Common myeloid progenitor, CD34-positive (primary cell): ENCODE data around the gene TLCD3B.

Experiments
- CTCF ChIA-PET: fragments of 350-600 bp; sonication (Branson Sonifier 250); formaldehyde crosslinking; loops from one replicate; lab custom pipeline; 2021; ENCODE audit warnings: antibody characterized with exemption; lab: Charles Lee
- POLR2A ChIA-PET: fragments of 350-600 bp; sonication (Branson Sonifier 250); formaldehyde crosslinking; loops from one replicate; lab custom pipeline; 2021; ENCODE audit warnings: antibody characterized with exemption; lab: Charles Lee
- DNase-seq, 3 donors: peaks; one replicate each; pipeline versions ENCODE4 v3.0.0 to v3.0.0-alpha.2; 2013
- H3K27ac ChIP-seq, 2 experiments: 1 replicate in 1 of 2; 2 replicates in 1 of 2; pipeline ENCODE4 v1.7.0; 2013; ENCODE audit warnings: inconsistent platforms in 2 of 2, low read length in 2 of 2, mild to moderate bottlenecking in 2 of 2, low read depth in 1 of 2, moderate library complexity in 1 of 2; ENCODE audit not compliant: severe bottlenecking in 2 of 2, insufficient read depth in 1 of 2, poor library complexity in 1 of 2
- H3K27me3 ChIP-seq, 5 experiments: replicated peaks in 2 of 5; 1 replicate in 3 of 5; 2 replicates in 2 of 5; pipeline versions ENCODE4 v1.6.1 to v1.7.0; 2013; ENCODE audit warnings: low read length in 4 of 5, mild to moderate bottlenecking in 2 of 5, moderate library complexity in 2 of 5, inconsistent platforms in 1 of 5; ENCODE audit not compliant: insufficient read depth in 5 of 5, control insufficient read depth in 4 of 5
- H3K36me3 ChIP-seq, 4 experiments: 1 replicate in 2 of 4; 2 replicates in 2 of 4; pipeline versions ENCODE4 v1.6.1 to v1.7.0; 2013; ENCODE audit warnings: low read length in 3 of 4, control low read depth in 1 of 4, mild to moderate bottlenecking in 1 of 4; ENCODE audit not compliant: control insufficient read depth in 4 of 4, insufficient read depth in 4 of 4
- H3K4me1 ChIP-seq, 4 experiments: 1 replicate in 3 of 4; 2 replicates in 1 of 4; pipeline versions ENCODE4 v1.6.1 to v1.7.1; 2013; ENCODE audit warnings: low read length in 3 of 4, mild to moderate bottlenecking in 3 of 4, control low read depth in 1 of 4, inconsistent platforms in 1 of 4, moderate library complexity in 1 of 4; ENCODE audit not compliant: control insufficient read depth in 4 of 4, insufficient read depth in 4 of 4; ENCODE audit errors: control extremely low read depth in 1 of 4
- H3K4me3 ChIP-seq, 7 experiments: 1 replicate in 4 of 7; 2 replicates in 3 of 7; pipeline versions ENCODE4 v1.5.1 to v1.7.0; 2013; ENCODE audit warnings: mild to moderate bottlenecking in 7 of 7, low read length in 6 of 7, moderate library complexity in 6 of 7, inconsistent platforms in 2 of 7, low read depth in 2 of 7, control low read depth in 1 of 7; ENCODE audit not compliant: insufficient read depth in 4 of 7, control insufficient read depth in 1 of 7; ENCODE audit errors: extremely low read depth in 1 of 7
- H3K9me3 ChIP-seq, 5 experiments: 1 replicate in 4 of 5; 2 replicates in 1 of 5; pipeline versions ENCODE4 v1.6.1 to v1.7.1; 2013; ENCODE audit warnings: low read length in 4 of 5, mild to moderate bottlenecking in 2 of 5, inconsistent platforms in 1 of 5, low read depth in 1 of 5, moderate library complexity in 1 of 5; ENCODE audit not compliant: control insufficient read depth in 4 of 5, insufficient read depth in 2 of 5; ENCODE audit errors: control extremely low read depth in 1 of 5
- WGBS: methylation state at CpG from one replicate; pipeline ENCODE4 v1.1.5; 2013; ENCODE audit not compliant: insufficient coverage; 5-methylcytosine and 5-hydroxymethylcytosine counted together

TLCD3B gene

DNA sequence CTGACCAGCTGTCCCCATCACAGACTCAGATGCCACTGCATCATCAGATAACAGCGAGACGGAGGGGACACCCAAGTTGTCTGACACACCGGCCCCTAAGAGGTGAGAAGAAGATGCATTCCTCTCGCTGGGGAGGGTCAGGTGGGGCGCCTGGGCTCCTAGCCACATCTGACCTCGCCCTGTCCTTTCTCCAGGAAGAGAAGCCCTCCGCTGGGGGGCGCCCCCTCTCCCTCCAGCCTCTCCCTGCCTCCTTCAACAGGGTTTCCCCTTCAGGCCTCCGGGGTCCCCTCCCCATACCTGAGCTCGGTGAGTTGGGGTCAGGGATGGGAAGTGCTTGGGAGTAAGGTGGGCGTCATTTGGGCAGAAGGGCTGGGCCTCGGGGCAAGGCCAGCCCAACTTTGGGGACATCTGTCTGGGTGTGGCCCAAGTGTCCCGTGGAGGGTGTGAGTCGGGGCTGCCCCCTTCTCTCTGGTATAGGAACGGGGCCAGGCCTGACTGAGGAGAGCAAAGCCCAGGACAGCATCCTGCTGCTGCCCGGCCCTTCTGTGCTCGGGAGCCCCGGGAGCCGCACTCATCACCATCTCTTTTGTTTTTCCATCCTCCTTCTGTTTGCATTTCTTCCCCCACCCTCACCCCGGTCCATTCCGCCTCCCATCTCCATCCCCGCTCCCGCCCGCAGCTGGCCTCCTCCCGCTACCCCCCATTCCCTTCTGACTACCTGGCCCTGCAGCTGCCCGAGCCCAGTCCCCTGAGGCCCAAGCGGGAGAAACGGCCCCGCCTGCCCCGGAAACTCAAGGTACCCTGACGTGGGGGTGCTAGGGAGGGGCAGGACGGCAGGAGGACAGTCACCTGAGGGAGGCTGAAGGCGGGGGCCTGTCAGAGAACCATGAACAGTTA lies 30.1 kb downstream of the TLCD3B start:
- ChIA-PET POLR2A (no interaction called here), CTCF (interaction anchor here (0.5 to 1.1 kb wide), 3 partner anchors 10 to 775 kb away, joined by 3 to 4 read pairs (median 3); no protein-coding TSS in a partner anchor)
- Histone ChIP-seq H3K4me3 (no peak overlapping the region), H3K9me3 (no peaks in the 10 kb centered on the region), H3K27me3 (no peaks in the 10 kb centered on the region), H3K4me1 (peaks cover 2 to 26% (median 24%) of the 10 kb centered on the region in 4 experiments), H3K36me3 (peaks cover 0 to 46% (median 30%) of the 10 kb centered on the region in 4 experiments), H3K27ac (no peak overlapping the region)
- WGBS = 99% methylated on average over 25 of the region's 33 CpGs
- DNase-seq = no peak

DNA sequence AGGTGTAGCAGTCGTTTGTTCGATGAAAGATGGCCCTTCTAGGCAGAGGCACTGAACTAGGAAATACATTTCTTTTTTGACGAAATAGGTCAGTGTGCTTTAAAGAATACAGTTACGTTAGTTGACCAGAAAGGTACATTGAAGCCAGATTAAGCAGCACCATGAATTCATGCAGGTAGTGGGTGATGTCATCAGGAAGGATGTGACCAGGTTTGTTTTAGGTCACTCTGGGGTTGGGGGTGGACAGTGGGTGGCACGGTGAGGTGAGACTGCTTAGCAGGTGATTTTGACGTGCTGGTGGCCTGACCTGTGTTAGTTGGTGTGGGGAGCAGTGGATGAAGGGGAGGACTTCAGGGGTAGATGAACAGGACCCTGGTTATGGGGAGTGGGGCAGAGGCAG lies 31.5 kb downstream of the TLCD3B start:
- peaks cover 2 to 30% (median 23%) of the 10 kb centered on the region in 4 experiments for H3K4me1 ChIP-seq
- H3K4me3 ChIP-seq = no peak overlapping the region
- ChIA-PET CTCF (interaction anchor here (0.6 kb wide), 1 partner anchor 12 kb away, joined by 3 read pairs; no protein-coding TSS in a partner anchor), POLR2A (no interaction called here)
- no peak for DNase-seq
- no peaks in the 10 kb centered on the region for H3K9me3 ChIP-seq
- WGBS = 96% methylated on average over 6 of the region's 6 CpGs
- no peak overlapping the region for H3K27ac ChIP-seq
- no peaks in the 10 kb centered on the region for H3K27me3 ChIP-seq
- peaks cover 0 to 41% (median 30%) of the 10 kb centered on the region in 4 experiments for H3K36me3 ChIP-seq

DNA sequence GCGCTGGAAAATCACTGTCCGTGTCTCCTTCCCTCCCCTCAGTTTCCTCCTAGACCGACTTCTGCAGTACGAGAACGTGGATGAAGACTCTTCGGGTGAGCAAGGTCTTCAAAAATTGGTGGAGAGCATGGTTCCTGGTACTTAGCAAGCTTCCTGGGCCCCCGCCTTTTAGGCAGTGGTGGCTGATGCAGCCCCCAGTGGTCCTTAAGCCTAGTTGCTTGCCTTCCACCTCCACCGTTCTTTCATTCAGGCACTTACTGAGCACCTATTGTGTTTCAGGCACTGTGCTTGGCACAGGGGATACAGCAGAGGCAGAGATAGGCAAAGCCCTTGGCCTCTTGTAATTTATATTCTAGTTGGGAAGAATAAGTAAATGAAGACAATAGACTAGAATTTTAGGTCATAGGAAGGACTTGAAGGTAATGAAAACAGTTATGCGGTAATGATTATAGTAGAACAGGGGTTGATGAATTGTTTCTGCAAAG lies 34.3 kb downstream of the TLCD3B start:
- peak overlapping the region; percentile 33 to 96 for H3K27ac ChIP-seq
- WGBS = 22% methylated on average over 9 of the region's 9 CpGs
- no peaks in the 10 kb centered on the region for H3K9me3 ChIP-seq
- peak overlapping the region; percentile 94 to 100 (median 97) for H3K4me3 ChIP-seq
- ChIA-PET CTCF (interaction anchor here (1.2 to 1.5 kb wide), 5 partner anchors 9 to 96 kb away, joined by 3 to 6 read pairs (median 4); no protein-coding TSS in a partner anchor), POLR2A (interaction anchor here (0.9 kb wide), 1 partner anchor 23 kb away, joined by 4 read pairs; the partner anchor contains the start of gene TAOK2)
- H3K4me1 ChIP-seq = peaks cover 2 to 32% (median 19%) of the 10 kb centered on the region in 4 experiments
- H3K36me3 ChIP-seq = peaks cover 3 to 47% (median 36%) of the 10 kb centered on the region in 4 experiments
- DNase-seq = peak in 2 of 3 donors; percentile 23 to 32
- no peaks in the 10 kb centered on the region for H3K27me3 ChIP-seq

DNA sequence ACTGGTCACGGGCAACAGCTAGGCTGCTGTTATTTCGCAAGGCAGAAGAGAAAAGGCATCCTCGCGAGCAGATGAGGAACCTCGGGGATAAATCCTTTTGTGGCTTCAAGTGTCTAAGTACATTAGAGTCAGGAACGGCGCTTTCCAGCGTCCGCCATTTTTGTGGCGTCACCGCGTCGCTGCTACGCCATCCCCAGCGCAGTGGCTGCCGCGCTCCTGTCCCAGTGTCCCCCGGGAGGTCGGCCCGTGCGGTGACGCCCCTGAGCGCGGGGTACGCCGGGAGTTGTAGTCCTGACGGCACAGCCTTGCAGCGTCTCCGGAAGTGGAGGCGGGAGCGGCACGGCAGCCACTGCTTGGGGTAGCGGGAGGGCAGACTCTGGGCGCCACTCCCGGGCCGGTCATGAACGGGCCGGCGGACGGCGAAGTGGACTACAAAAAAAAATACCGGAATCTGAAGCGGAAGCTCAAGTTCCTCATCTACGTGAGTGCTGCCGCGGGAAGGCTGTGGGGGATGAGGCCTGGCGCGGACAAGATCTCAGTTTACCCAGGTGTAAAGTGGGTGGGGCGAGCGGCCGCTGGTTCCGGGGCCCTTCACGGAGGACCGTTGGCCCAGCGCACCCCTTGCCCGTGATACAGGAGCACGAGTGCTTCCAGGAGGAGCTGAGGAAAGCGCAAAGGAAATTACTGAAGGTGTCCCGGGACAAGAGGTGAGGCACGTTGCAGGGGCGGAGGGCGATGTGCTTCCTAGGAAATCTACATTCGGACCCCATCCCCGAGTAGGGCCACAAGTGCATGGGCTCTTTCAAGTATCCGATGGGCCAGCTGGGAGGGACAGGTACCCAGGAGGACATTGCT lies 34.9 kb downstream of the TLCD3B start, which contains the start of gene INO80E:
Gene INO80E (plus strand): TSS at position 331 of the 855 bp plus-strand sequence. CDS start 70 bp downstream, at position 401.
- Histone ChIP-seq H3K4me3 (peak within 1 kb of the TSS; percentile 94 to 100 (median 97)), H3K27me3 (no peaks in the 10 kb centered on the region), H3K27ac (peak within 1 kb of the TSS; percentile 91 to 96), H3K4me1 (peaks cover 2 to 32% (median 19%) of the 10 kb centered on the region in 4 experiments), H3K9me3 (no peaks in the 10 kb centered on the region), H3K36me3 (peaks cover 6 to 47% (median 39%) of the 10 kb centered on the region in 4 experiments)
- ChIA-PET POLR2A (interaction anchor here (0.9 kb wide), 1 partner anchor 23 kb away, joined by 4 read pairs; the partner anchor contains the start of gene TAOK2), CTCF (interaction anchor here (1.3 to 1.5 kb wide), 4 partner anchors 10 to 24 kb away, joined by 3 to 6 read pairs (median 4); no protein-coding TSS in a partner anchor)
- DNase-seq = peak; percentile 95 to 97 (median 97)
- under 1% methylated on average over 65 of the region's 65 CpGs for WGBS

DNA sequence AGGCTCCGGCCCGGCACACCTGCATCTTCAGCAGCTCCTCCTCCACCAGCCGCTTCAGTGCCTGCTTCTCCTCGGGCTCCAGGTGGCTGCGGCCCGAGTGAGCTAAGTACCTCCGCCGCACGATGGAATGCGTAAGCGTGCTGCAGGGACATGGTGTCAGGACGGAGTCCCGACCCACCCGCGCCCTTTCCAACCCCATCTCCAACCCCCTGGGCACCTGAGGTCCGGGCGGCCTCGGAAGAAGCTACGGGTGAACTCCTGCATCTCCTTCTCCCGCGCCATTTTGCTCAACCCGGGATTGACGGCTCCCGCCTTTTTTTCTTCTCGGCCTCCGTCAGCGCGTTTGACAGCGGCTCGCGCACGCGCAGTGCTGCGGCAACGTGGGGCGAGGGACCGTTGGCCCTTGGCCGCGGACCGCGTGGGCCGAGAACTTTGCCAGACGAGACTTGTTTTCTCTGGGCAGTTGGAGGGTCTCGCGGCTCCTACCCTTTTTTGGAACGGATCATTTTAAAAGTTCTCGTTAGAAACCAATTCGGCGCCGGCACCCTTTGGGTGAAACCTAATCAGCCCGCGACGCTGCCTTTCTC lies 35.7 kb downstream of the TLCD3B start, which contains the start of gene HIRIP3:
Gene HIRIP3 (minus strand): TSS at position 294 of the 587 bp plus-strand sequence. CDS start 12 bp downstream, at position 282.
- peak within 1 kb of the TSS; percentile 91 to 96 for H3K27ac ChIP-seq
- no peaks in the 10 kb centered on the region for H3K9me3 ChIP-seq
- H3K4me1 ChIP-seq = peaks cover 2 to 32% (median 19%) of the 10 kb centered on the region in 4 experiments
- H3K36me3 ChIP-seq = peaks cover 6 to 51% (median 39%) of the 10 kb centered on the region in 4 experiments
- H3K27me3 ChIP-seq = no peaks in the 10 kb centered on the region
- POLR2A ChIA-PET = no interaction called here
- under 1% methylated on average over 50 of the region's 53 CpGs for WGBS
- CTCF ChIA-PET = interaction anchor here (0.5 to 1.5 kb wide), 4 partner anchors 11 to 66 kb away, joined by 3 to 6 read pairs (median 3); no protein-coding TSS in a partner anchor
- peak; percentile 71 to 86 (median 79) for DNase-seq
- peak within 1 kb of the TSS; percentile 94 to 100 (median 97) for H3K4me3 ChIP-seq
